Anterior cingulate cortex (tissue), 58 donors: ENCODE measurements around the gene SH3RF1.
"Not testable (repeated sequence)": the region's sequence is repeated elsewhere in the genome, so short reads cannot be mapped to it uniquely, and the experiment has no call there.

Experiments
- DNase-seq, 58 donors: peaks; one replicate each; lab custom pipeline; 2025; lab: John Stamatoyannopoulos, UW

Gene SH3RF1

DNA sequence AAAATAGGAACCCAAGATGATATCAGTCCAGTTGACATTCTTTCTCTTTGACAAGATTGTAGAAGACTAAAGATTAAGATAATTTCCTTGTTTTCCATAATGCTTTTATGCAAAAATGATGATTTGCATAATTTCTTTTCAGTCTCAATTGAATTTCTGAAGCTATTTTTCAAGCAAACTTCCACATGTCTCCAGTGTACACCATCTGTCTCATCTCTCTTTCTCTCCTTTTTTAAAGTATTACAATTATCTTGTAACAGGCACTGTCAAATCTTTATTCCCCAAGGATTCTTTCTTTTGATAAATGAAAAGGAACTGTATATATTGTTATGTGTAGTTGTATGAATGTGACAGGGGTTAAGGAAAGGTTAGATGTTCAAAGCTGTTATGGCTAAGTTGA is 7.9 kb upstream of the SH3RF1 start:
- no peak for DNase-seq

DNA sequence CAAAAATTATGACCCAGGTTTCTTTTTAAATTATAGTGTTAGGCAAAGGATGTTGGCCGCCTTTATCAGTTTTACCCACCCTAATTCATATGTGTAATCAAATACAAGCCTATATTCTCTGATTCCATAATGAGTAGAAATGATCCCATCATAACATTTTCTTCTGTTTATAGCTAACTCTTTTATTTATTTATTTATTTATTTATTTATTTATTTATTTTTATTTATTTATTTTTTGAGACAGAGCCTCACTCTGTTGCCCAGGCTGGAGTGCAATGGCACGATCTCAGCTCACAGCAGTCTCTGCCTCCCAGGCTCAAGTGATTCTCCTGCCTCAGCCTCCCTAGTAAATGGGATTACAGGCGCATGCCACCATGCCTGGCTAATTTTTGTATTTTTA is 7.1 kb upstream of the SH3RF1 start:
- DNase-seq, result not testable (repeated sequence)

DNA sequence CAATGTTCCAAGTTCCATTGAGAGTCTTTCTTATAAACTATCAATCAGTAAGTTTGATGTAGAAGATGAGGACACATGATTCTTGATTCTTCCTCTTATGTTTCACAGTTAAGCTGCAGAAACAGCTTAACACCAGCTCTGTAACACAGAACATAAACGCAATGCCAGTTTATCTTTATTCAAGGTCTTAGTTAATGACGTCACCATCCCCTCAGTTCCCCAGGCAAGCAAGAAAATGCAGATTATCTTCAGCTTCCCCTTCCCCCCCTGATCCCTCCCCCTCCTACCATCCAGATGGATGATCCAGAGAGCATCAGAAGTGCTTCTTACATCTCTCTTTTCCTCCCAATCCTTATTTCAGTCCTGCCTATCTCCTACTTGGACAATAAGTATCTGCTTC is 4.4 kb upstream of the SH3RF1 start:
- DNase-seq, result no peak

DNA sequence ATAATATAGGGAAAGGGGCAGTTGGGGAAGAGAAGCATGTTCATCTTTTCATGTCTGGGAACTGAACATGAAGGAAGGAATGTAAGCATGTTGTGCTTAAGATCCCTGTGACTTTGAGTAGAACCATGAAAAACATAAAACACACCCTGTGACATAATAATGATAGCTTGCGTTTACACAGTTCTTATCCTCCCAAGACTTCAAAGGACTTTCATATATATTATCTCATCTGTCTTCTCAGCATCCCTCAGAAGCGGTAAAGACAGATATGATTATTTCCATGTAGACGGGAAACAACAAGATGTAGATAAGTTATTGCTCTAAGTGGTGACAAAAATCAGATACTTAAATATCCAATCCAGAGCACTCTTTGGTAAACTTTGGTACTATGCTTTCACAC is 3.3 kb upstream of the SH3RF1 start:
- DNase-seq, result no peak

DNA sequence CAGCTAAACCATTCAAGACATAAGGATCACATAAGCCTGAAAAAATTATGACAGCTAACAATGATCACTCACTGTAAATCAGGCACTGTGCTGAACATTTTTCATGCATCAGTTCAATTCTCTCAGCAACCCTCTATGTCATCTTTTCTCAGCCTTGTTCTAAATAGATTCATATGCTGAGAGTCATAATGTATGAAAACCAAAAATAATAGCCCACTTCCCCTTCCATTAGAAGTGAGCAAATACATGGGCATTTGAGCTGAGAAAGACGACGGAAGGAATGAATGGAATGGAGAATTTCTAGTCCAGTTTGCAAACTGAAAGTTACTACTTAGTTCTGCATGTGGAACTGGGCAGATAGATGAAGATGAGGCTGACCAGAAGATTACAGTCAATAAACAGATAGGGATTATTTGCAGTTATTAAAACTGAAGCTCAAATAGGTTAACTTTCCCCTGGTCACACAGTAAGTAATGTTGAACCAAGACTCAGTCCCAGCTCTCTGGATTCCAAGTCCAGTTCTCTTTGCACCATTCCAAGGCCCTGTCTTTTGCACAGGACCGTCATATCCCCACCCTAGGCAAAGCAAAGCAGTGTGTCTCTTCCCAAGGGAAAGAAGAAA is 1.6 kb upstream of the SH3RF1 start:
- DNase-seq, result no peak

DNA sequence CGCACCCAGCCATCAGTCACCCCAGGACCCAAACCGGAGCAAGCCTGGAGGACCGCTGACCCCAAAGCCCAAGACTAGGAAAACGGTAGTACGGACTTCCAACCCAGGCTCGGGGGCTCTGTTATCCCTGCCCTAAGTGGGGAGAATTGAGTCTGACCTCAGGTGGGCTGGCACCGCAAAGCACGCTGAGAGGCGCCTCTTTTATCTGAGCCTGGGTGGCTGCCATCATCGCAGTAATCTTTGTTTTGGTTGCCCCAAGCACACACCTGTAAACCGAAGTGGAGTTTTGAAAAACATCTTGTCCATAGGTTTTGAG is 894 bp upstream of the SH3RF1 start:
- DNase-seq, result peak in 2 of 58 donors; percentile 19 to 32

DNA sequence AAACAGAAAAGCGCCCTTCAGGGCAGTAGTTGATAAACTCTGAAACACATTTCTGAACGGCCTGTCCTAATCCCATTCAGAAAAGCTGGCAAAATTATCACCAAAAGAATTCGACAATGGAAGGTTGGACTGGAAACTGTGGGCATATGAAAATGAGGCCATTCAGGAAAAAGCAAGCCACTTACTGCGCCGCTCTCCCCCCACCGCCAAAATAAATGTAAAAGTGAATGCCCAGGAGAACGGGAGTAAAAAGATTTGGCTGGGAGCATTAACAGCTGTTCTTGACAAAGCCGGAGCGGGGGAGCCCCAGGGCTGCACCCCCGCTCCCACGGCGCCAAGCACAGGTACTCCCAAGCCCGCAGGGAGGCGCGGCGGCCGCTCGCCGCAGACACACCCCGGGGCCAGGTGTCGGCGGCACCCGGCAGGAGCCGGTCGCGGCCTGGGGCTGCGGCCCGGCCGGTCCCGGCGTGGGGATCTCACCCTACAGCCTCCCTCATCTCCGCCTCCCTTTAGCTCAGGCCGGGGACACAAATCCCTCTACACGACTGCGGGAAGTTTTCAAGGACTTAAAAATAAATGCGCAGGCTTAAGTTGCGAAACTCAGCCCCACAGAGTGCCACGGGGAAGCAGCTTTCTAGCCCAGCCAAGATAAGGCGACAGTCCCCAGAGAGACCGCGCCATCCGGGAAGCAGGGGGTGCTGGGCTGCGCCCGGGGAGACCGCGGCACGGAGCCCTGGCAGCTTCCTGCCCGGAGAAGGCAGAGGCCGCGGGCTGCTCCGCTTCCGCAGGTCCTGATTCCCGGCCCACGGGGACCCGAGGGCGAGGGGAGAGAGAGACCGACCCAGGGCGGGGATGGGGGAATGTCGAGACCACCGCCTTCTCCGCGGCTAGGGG is 593 bp downstream of the SH3RF1 start:
- peak in 49 of 58 donors; percentile 16 to 78 (median 55) for DNase-seq

DNA sequence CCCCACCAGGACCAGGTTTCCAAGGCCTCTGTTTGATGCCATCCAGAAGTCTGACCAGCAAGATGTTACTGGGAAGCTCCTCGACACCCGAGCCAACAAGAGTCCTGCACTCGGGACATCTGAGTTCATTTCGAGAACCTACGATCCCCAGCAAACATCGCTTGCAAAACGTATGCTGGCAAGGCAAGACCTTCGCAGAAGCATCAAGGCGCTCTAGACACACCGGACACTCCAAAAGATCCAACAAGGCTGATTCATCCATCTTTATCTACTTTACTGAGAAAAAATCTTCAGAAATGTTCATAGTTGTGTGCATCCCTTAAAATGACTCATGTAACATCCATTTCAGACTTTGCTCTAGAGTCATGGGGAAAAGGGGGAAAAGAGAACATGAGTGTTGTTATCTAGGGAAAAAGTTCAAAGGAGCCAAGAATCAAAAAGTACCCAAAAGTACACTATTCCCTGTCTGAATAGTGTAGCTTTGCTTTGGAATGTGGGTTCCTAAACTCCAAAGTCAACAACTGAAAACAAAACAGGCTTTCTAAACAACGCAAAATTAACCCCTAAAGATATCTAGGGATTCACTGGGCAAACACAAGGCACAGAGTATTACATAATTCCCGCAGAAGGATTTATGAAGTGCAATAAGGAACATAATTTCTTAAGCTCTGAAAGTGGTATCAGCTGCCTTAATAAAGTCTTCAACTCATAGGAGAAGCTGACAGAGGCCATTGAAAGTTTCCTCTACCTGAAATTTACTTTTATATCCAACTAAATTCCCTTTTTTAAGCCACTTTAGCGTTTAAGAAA is 1.6 kb downstream of the SH3RF1 start:
- DNase-seq, result peak in 4 of 58 donors; percentile 10 to 18 (median 12)

DNA sequence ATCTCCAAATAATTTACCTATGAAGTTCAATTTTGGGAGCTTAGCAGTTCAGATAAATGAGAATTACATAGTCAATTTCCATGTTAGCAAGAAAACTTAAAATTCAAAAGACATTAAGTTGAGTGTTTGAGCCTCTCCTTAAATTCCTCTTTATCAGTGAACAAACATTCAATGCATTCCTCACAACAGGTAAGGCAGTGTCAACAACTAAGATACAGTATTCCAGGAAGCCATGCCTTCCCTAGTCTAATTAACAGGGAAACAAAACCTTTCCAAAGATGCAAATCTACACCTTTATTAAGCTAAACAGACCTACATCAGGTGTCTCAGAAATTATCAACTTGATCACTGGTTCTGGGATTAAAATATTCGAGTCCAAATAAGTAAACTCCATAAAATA is 3.7 kb downstream of the SH3RF1 start:
- no peak for DNase-seq

DNA sequence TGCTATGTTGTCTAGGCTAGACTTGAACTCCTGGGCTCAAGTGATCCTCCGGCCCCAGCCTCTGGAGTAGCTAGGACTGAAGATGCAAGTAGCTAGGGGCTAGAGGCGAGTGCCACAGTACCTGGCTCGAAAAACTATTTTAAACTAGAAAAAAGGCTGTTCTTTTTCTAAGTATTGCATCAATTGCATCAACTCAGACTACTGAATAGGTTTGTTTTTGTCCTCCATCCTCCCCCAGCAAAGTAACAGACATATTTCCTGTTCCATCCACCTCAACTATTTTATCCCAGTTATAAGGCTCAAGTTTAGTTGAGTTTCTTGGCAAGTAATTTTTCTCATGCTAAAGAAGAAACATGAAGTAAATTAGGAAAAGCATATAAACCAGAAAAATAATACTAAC is 4.1 kb downstream of the SH3RF1 start:
- DNase-seq, result no peak

DNA sequence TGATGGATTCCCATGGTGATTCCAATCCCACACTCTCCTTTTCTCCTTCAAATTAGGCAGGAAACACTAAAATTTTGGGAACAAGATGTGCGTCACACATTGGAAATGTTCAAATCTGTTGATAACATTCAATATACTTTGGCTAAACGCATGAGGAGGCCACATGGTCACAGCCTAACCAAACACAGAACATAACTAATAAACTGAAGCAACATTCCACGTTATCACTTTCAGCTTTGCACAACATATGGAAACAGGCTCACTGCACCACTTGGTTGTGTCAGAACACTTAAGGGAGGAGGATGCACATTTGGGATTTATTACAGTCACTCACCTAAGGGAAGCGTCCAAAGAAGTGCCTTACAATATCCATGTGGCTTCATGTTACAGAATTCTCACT is 4.7 kb downstream of the SH3RF1 start:
- DNase-seq, result no peak

DNA sequence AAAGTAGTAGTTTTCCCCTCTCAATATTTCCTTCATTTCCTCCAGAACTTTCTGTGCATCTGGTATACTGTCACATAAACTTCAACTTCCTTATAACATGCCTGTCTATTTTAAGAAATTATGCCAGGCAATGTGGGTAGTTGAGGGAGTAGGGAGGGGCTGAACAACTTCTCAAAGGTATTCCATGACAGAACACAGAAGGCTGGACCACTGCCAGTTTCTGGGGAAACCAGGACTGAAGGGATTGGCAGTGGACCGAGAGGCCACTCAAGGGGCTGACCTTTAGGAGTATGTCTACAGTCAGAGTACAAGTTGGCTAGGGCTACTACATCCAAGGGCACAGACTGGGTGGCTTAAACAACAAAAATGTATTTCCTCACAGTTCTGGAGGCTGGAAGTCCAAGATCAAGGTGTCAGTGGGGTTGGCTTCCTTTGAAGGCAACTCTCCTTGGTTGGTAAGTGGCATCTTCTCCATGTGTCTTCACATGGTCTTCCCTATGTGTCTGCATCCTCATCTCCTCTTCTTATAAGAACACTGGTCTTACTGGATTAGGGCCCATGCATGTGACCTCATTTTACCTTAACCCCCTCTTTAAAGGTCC is 6.9 kb downstream of the SH3RF1 start:
- DNase-seq, result peak in 1 of 58 donors; percentile 14

DNA sequence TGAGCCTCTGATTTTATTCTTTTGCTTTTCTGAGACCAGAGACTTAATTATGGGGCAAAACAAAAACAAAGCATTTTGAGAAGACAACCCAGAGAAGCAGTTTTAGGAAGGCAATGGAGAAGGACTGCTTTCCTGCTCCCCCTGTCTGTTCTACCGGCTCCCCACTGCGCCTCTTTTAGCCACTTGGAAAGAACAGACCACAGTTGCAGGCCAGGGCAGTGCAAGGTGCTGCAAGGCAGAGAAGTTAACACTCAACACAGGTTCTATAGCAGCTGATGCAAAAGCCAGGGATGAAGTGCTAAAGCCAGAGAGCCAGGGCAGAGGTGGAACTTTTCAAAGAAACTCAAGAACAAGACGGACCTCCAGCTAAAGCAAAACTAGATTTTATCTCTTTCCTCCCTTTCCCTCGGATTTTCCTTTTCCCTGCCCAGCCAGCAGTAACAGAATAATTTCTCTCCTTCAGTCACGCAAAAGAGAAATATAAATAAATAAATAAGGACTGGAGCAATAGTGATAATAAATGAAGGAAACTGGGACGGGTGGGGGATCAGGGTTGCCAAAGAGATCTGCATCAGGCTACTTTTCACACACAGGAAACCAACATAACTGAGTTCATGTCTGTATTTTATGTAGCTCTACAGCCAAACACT is 10.4 kb downstream of the SH3RF1 start:
- DNase-seq, result no peak

DNA sequence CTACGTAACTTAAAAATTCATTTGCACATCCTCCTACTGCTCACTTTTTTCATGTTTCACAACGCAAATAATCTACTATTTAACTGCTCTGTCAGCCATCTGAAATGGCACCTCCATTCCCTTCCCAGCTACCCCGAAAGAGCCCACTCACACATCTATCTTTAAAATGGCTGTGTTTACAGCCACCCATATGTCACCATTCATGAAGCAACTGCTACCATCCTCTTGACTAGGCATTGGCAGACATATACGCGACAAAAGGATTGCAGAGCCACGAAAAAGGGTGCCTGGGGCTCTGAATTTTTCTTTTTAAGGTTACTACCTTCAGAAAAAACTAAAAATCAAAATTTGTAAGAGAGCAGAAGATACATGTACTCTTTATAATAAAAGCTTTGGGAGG is 11.5 kb downstream of the SH3RF1 start:
- no peak for DNase-seq

DNA sequence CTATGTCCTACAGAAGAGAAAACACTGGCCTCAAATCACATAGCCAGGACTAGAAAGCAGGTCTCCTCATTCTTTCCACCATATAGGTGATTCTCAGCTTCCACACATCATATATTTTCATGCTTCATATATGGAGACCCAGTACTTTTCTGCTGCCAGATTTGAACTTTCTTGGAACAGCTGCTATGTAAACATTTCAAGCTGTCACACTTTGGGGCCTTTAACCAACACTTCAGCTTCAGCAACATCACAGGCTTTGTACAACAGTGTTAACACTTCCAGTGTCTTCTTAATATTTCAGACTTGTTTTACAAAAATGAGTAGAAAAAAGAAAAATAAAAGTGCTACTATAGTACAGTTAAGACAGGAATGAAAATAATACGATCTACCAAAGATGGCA is 12.6 kb downstream of the SH3RF1 start:
- no peak for DNase-seq

DNA sequence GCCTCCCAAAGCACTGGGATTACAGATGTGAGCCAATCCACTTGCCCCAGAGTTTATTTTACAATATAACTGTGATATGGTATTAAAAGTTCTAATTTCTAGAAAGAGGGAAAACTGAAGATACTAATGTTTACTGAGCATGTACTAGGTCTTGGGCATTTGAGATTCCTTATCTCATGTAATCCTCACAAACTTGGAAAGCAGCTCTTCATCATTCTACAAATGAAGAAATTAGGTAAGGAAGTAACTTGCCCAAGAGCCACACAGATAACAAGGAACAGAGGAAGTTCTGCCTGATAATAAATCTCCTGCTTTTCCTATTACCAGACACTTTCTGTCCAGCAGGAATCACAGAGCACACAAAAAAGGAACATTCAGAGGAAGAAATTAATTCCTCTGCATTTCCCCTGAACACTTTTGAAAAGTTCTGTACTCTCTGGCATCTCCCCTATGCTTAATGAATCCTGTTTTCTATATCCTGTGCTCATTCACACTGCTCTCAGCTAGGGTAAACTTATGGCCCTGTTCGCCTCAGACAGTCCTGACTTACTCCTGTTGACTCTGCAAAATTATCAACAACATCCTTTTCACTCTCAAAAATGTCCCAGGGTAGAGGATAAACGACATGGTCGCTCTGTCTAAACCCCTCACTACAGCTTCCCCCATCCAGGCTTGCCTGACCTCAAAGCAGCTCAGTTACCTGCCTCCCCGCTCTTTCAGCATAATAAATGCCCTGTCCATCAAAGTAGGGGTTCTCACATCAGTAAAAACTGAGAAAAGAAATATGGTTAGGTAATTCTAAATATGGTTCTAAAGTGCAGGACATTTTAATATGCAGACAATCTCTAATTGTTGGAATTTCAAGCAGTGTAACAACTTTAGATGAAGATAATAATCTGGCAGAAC is 13.6 kb downstream of the SH3RF1 start:
- no peak for DNase-seq

DNA sequence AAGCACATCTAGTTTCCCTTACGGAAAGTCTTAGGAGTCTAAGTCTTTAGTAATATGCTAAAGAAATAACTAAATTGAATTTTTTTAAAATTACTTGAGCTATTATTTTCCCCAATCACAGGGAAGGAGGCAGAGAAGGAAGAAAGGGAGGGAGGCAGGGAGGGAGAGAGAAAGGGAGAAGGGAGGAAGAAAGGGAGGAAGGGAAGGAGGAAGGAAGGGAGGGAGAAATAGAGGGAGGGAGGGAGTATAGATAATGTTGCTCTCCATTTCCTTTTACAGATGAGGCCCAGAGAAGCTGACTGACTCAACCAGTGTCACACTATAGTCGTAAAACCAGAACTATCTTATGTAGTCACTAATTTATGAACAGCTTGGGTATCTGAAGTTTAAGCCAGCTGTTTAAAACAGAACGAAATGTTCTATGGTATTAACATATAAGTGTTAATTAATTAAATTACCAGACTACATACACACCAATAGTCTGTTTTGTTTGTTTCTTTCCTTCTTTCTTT is 14.6 kb downstream of the SH3RF1 start:
- no peak for DNase-seq

DNA sequence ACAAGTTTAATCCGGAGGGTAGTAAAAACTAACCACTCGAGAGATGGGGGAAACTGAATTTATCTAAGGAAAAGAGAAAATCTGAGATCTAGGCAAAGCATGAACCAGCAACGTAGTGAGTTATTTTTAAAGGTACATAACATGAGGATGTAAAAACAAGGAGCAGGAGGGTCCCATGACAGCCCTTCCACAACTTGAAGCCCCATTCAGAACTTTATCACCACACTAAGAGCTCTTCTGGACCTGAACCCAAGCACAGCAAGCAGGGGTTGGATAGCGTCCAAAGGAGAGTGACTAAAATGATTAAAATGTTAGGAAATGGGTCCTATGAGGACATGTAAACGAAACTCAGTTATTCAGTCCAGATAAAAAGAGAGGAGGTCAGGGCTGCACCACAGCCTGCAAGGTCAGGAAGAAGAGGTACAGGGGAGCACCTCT is 16.2 kb downstream of the SH3RF1 start:
- DNase-seq, result peak in 1 of 58 donors; percentile 16

DNA sequence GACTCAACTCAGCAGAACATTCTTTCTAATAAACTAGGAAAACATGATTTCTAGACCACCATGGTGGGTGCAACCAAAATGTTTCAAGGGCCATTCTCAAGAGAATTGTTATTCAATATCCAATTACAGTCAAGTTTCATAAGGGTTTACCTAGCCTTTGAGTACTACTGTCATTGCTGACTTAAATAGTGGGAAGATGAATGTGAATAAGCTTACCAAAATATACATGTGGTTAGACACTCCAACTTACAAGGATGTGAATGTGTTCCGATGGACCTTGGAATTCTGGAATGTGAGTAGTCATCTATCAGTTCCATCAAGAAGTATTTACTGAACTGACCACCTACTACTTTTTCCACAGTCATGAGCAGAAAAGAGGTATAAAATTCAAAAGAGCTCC is 16.9 kb downstream of the SH3RF1 start:
- no peak for DNase-seq
